Central memory CD8-positive, alpha-beta T cell (primary cell): ENCODE data around the gene CCNI.
A peak's percentile ranks its signal among the peaks of the same experiment; 100 is the strongest.

Experiments
- ATAC-seq: fragments of 150-1000 bp; cut with Tn5 transposase; replicated peaks from 2 replicates; pipeline ENCODE4 v1.10.0; 2022; ENCODE audit warnings: mild to moderate bottlenecking, moderate FRiP score, moderate number of reproducible peaks; ENCODE audit not compliant: poor library complexity, severe bottlenecking; ENCODE audit errors: extremely low read depth
- DNase-seq, 2 donors: peaks; one replicate each; pipeline ENCODE4 v3.0.0; 2021; ENCODE audit warnings: low spot score in 2 of 2
- H3K27ac Mint-ChIP-seq: one replicate; pipeline ENCODE4 v1.8.0; 2022; ENCODE audit warnings: low read depth, mild to moderate bottlenecking, moderate library complexity, mixed read lengths
- H3K27me3 Mint-ChIP-seq: one replicate; pipeline ENCODE4 v1.8.0; 2022; ENCODE audit warnings: mixed read lengths
- H3K36me3 Mint-ChIP-seq: one replicate; pipeline ENCODE4 v1.8.0; 2022; ENCODE audit warnings: mild to moderate bottlenecking, moderate library complexity, mixed read lengths; ENCODE audit not compliant: insufficient read depth
- H3K4me1 Mint-ChIP-seq: one replicate; pipeline ENCODE4 v1.8.0; 2022; ENCODE audit warnings: mixed read lengths
- H3K4me3 Mint-ChIP-seq: one replicate; pipeline ENCODE4 v1.8.0; 2022; ENCODE audit warnings: mild to moderate bottlenecking, moderate library complexity, mixed read lengths
- H3K9me3 Mint-ChIP-seq: one replicate; pipeline ENCODE4 v1.8.0; 2022; ENCODE audit warnings: mixed read lengths

The CCNI gene

DNA sequence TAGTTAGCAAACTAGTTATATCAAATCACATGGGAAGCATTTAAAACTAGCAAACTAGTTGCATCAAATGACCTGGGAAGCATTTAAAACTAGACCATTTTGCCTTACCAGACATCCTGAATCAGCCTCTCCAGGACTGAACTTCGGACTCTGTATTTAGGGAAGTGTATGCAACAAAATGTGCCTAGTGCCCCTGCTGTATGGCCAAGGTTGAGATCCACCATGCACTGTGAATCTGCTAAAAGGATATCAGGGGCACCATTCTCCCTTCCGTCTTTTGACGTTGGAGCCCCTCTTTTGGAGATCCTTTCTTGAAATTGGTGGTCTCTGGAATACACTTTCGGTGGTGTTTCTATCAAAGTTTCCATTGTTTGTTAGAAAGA is 49.5 kb downstream of the CCNI start:
- no peak overlapping the region for H3K4me3 Mint-ChIP-seq
- DNase-seq, result no peak
- no peak overlapping the region for H3K27ac Mint-ChIP-seq
- no peak for ATAC-seq
- peaks cover 12% of the 10 kb centered on the region for H3K36me3 Mint-ChIP-seq
- H3K27me3 Mint-ChIP-seq, result no peaks in the 10 kb centered on the region
- H3K9me3 Mint-ChIP-seq, result no peaks in the 10 kb centered on the region
- peaks cover 7% of the 10 kb centered on the region for H3K4me1 Mint-ChIP-seq

GRCh38 chr4:77025643-77026321 is 50.0 kb downstream of the CCNI start:
- Mint-ChIP-seq H3K4me3 (no peak overlapping the region), H3K27me3 (no peaks in the 10 kb centered on the region), H3K27ac (no peak overlapping the region), H3K9me3 (no peaks in the 10 kb centered on the region), H3K4me1 (peaks cover 4% of the 10 kb centered on the region), H3K36me3 (peaks cover 12% of the 10 kb centered on the region)
- DNase-seq, result no peak
- no peak for ATAC-seq

- ATAC-seq (no peak), DNase-seq (no peak)
- Mint-ChIP-seq H3K27me3 (no peaks in the 10 kb centered on the region), H3K4me1 (no peaks in the 10 kb centered on the region), H3K9me3 (no peaks in the 10 kb centered on the region), H3K4me3 (no peak overlapping the region), H3K27ac (peak overlapping the region; percentile 62), H3K36me3 (peaks cover 12% of the 10 kb centered on the region)
Observed at GRCh38 chr4:77023920-77024319, 51.9 kb downstream of the CCNI start.

DNA sequence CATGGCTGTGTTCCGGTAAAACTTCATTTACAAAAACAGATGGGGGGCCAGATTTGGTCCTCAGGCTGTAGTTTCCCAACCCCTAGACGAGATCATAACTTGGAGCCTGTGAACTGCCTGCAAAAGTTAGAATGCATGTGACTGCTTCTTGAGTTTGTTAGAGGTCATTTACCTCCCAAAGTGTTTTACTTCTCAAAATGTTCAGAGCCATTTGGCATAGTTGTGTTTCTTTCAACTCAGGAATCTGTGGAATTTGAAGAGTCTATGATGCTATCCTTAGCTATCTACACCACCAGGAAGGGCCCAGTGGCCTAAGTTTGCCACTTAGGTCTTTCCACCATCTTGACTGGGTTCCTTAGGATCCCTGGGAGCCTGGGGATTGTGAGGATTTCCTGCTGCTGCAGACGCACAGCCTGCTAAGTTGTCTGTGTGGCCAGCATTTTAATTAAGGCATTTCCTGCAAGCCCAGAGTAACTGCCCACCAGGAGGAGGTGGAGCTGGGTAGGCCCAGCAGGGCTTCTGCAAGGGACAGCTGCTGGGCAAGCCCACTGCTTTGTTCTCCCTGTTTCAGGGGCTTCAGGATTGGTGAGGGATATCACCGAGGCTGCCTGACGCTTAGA is 53.1 kb downstream of the CCNI start:
- no peaks in the 10 kb centered on the region for H3K27me3 Mint-ChIP-seq
- no peaks in the 10 kb centered on the region for H3K9me3 Mint-ChIP-seq
- H3K27ac Mint-ChIP-seq, result no peak overlapping the region
- H3K4me3 Mint-ChIP-seq, result no peak overlapping the region
- ATAC-seq, result no peak
- peaks cover 12% of the 10 kb centered on the region for H3K36me3 Mint-ChIP-seq
- DNase-seq, result no peak
- no peaks in the 10 kb centered on the region for H3K4me1 Mint-ChIP-seq

- no peaks in the 10 kb centered on the region for H3K9me3 Mint-ChIP-seq
- no peak for DNase-seq
- no peaks in the 10 kb centered on the region for H3K4me1 Mint-ChIP-seq
- no peak for ATAC-seq
- peaks cover 12% of the 10 kb centered on the region for H3K36me3 Mint-ChIP-seq
- H3K27ac Mint-ChIP-seq, result no peak overlapping the region
- H3K27me3 Mint-ChIP-seq, result no peaks in the 10 kb centered on the region
- H3K4me3 Mint-ChIP-seq, result no peak overlapping the region
Observed at GRCh38 chr4:77021614-77022089, 54.1 kb downstream of the CCNI start.

DNA sequence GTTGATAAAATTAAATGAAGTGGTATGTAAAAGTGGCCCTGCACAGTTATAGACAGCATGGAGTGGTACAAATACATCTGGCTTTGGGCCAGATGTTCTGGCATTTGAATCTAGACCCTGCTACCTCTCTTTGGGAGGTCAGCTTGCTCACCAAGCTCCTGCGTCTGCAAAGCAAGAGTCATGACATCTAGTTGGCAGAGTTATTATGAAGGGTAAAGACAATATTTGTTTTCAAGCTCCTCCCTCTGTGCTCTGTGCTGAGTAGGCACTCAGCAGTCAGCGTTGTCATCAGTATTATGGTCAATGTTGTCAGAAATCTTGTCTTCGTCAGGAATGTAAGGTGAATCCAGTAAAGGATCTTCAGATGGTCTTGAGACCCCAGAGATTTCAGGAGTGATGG is 55.8 kb downstream of the CCNI start:
- DNase-seq (no peak), ATAC-seq (no peak)
- Mint-ChIP-seq H3K9me3 (no peaks in the 10 kb centered on the region), H3K27ac (no peak overlapping the region), H3K36me3 (peaks cover 18% of the 10 kb centered on the region), H3K27me3 (no peaks in the 10 kb centered on the region), H3K4me3 (no peak overlapping the region), H3K4me1 (peaks cover 6% of the 10 kb centered on the region)

GRCh38 chr4:77015390-77015789 is 60.4 kb downstream of the CCNI start:
- H3K27me3 Mint-ChIP-seq, result no peaks in the 10 kb centered on the region
- no peak overlapping the region for H3K27ac Mint-ChIP-seq
- peaks cover 13% of the 10 kb centered on the region for H3K36me3 Mint-ChIP-seq
- ATAC-seq (no peak), DNase-seq (no peak)
- H3K4me3 Mint-ChIP-seq, result no peak overlapping the region
- H3K4me1 Mint-ChIP-seq, result peaks cover 22% of the 10 kb centered on the region
- no peaks in the 10 kb centered on the region for H3K9me3 Mint-ChIP-seq

- no peaks in the 10 kb centered on the region for H3K9me3 Mint-ChIP-seq
- no peak for DNase-seq
- no peak for ATAC-seq
- peaks cover 26% of the 10 kb centered on the region for H3K4me1 Mint-ChIP-seq
- H3K27ac Mint-ChIP-seq, result no peak overlapping the region
- peaks cover 11% of the 10 kb centered on the region for H3K36me3 Mint-ChIP-seq
- H3K4me3 Mint-ChIP-seq, result no peak overlapping the region
- no peaks in the 10 kb centered on the region for H3K27me3 Mint-ChIP-seq
Observed at GRCh38 chr4:77014256-77014655, 61.5 kb downstream of the CCNI start.

GRCh38 chr4:77012726-77013125 is 63.1 kb downstream of the CCNI start:
- DNase-seq (no peak), ATAC-seq (no peak)
- no peak overlapping the region for H3K27ac Mint-ChIP-seq
- H3K4me1 Mint-ChIP-seq, result peaks cover 41% of the 10 kb centered on the region
- H3K9me3 Mint-ChIP-seq, result no peaks in the 10 kb centered on the region
- H3K27me3 Mint-ChIP-seq, result no peaks in the 10 kb centered on the region
- no peak overlapping the region for H3K4me3 Mint-ChIP-seq
- peaks cover 11% of the 10 kb centered on the region for H3K36me3 Mint-ChIP-seq

GRCh38 chr4:77010841-77011354 is 64.9 kb downstream of the CCNI start:
- no peak overlapping the region for H3K4me3 Mint-ChIP-seq
- H3K27me3 Mint-ChIP-seq, result no peaks in the 10 kb centered on the region
- ATAC-seq (no peak), DNase-seq (no peak)
- H3K9me3 Mint-ChIP-seq, result no peaks in the 10 kb centered on the region
- H3K27ac Mint-ChIP-seq, result no peak overlapping the region
- H3K36me3 Mint-ChIP-seq, result peaks cover 9% of the 10 kb centered on the region
- peaks cover 52% of the 10 kb centered on the region for H3K4me1 Mint-ChIP-seq

- no peak overlapping the region for H3K27ac Mint-ChIP-seq
- H3K9me3 Mint-ChIP-seq, result no peaks in the 10 kb centered on the region
- H3K4me3 Mint-ChIP-seq, result no peak overlapping the region
- no peaks in the 10 kb centered on the region for H3K27me3 Mint-ChIP-seq
- peaks cover 5% of the 10 kb centered on the region for H3K36me3 Mint-ChIP-seq
- no peak for ATAC-seq
- DNase-seq, result no peak
- peaks cover 45% of the 10 kb centered on the region for H3K4me1 Mint-ChIP-seq
Observed at GRCh38 chr4:77009511-77010115, 66.2 kb downstream of the CCNI start.

- no peak overlapping the region for H3K4me3 Mint-ChIP-seq
- H3K9me3 Mint-ChIP-seq, result no peaks in the 10 kb centered on the region
- ATAC-seq, result no peak
- no peak for DNase-seq
- H3K4me1 Mint-ChIP-seq, result peaks cover 38% of the 10 kb centered on the region
- H3K27ac Mint-ChIP-seq, result peak overlapping the region; percentile 10
- peaks cover 8% of the 10 kb centered on the region for H3K36me3 Mint-ChIP-seq
- H3K27me3 Mint-ChIP-seq, result no peaks in the 10 kb centered on the region
Observed at GRCh38 chr4:77007358-77008230, 68.2 kb downstream of the CCNI start.
